GM21825 (cell line): Measurements from ENCODE around the gene SPATA21.

Experiments
- ATAC-seq: cut with Tn5 transposase; IDR thresholded peaks from one replicate; pipeline ENCODE4 v1.9.1; 2021; ENCODE audit warnings: mild to moderate bottlenecking, moderate library complexity; ENCODE audit not compliant: unreplicated experiment

SPATA21 gene

GRCh38 chr1:16422041-16422440 lies 15.2 kb downstream of the SPATA21 start:
- no peak for ATAC-seq

- ATAC-seq: peak; percentile 16
These were observed 16.0 kb downstream of the SPATA21 start for GRCh38 chr1:16421201-16421600.

GRCh38 chr1:16420424-16421118 lies 16.7 kb downstream of the SPATA21 start:
- peak; percentile 79 for ATAC-seq

GRCh38 chr1:16418823-16419425 lies 18.3 kb downstream of the SPATA21 start:
- no peak for ATAC-seq

GRCh38 chr1:16413191-16413590 lies 24.0 kb downstream of the SPATA21 start:
- no peak for ATAC-seq

- ATAC-seq: no peak
These were observed 26.4 kb downstream of the SPATA21 start for GRCh38 chr1:16410803-16411202.

GRCh38 chr1:16409536-16410152 lies 27.6 kb downstream of the SPATA21 start:
- ATAC-seq: no peak

- ATAC-seq: no peak
These were observed 30.4 kb downstream of the SPATA21 start for GRCh38 chr1:16406868-16407267.

GRCh38 chr1:16405441-16405840 lies 31.8 kb downstream of the SPATA21 start:
- ATAC-seq: no peak

- no peak for ATAC-seq
These were observed 34.5 kb downstream of the SPATA21 start for GRCh38 chr1:16402742-16403141.

- no peak for ATAC-seq
These were observed 38.8 kb downstream of the SPATA21 start for GRCh38 chr1:16398371-16398953.

GRCh38 chr1:16397120-16397519 lies 40.1 kb downstream of the SPATA21 start:
- no peak for ATAC-seq

- ATAC-seq: no peak
These were observed 40.6 kb downstream of the SPATA21 start for GRCh38 chr1:16396591-16396990.

GRCh38 chr1:16394977-16395376 lies 42.2 kb downstream of the SPATA21 start:
- ATAC-seq: no peak

GRCh38 chr1:16393570-16394521 lies 43.4 kb downstream of the SPATA21 start:
- no peak for ATAC-seq

- no peak for ATAC-seq
These were observed 44.3 kb downstream of the SPATA21 start for GRCh38 chr1:16392740-16393569.

GRCh38 chr1:16391411-16391810 lies 45.8 kb downstream of the SPATA21 start:
- ATAC-seq: no peak

- ATAC-seq: no peak
These were observed 49.7 kb downstream of the SPATA21 start for GRCh38 chr1:16387201-16388188.
